ENCODE data around the gene WNT7A. TPM values are rescaled to one million over a fixed set of nuclear protein-coding genes. Genes with fewer than 3 reads are reported as not detected.

WNT7A gene
- total and polyA plus RNA-seq, 9 donors, result under 0.01 to 1.0 (median 0.07) TPM; not detected in 4

GRCh38 chr3:13884851-13885703, 5.2 kb upstream of the WNT7A start:
- Histone ChIP-seq H3K36me3 (ENCODE audit: control insufficient read depth, insufficient read depth, low read length) (no peaks in the 10 kb centered on the region), H3K27me3 (ENCODE audit: control insufficient read depth, insufficient read depth, low read length) (peaks cover 63% of the 10 kb centered on the region), H3K27ac (ENCODE audit: low read length) (no peak overlapping the region), H3K4me3 (ENCODE audit: low read length) (no peak overlapping the region), H3K4me1 (ENCODE audit: control insufficient read depth, insufficient read depth, low read length) (peaks cover 5% of the 10 kb centered on the region), H3K9me3 (replicated peaks; ENCODE audit: control insufficient read depth, low read depth, low read length) (no peaks in the 10 kb centered on the region)
- no peak for DNase-seq
- WGBS (ENCODE audit: insufficient coverage), result 17% methylated on average over 1 of the region's 7 CpGs

DNA sequence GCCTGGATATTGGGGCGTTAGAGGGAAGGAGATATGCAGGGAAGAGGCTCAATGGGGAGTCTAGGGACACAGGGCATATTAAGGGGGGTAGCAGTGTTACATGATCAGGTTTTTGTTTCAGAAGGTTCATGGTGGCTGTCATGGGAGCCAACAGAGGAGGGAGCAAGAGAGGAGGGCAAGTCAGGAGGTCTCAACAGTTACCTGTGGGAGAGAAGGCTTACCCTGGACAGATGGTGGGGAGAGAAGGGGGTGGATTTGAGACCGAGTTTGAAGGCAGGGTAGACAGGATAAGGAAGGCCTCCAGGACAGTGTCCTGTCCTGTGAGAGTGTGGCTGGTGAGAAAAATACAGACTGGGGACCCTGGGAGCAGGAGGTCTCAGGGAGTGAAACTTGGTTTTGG, 3.8 kb upstream of the WNT7A start:
- no peaks in the 10 kb centered on the region for H3K9me3 ChIP-seq (replicated peaks; ENCODE audit: control insufficient read depth, low read depth, low read length)
- H3K4me1 ChIP-seq (ENCODE audit: control insufficient read depth, insufficient read depth, low read length), result peaks cover 8% of the 10 kb centered on the region
- no peak for DNase-seq
- H3K27ac ChIP-seq (ENCODE audit: low read length), result no peak overlapping the region
- 34% methylated on average over 2 of the region's 2 CpGs for WGBS (ENCODE audit: insufficient coverage)
- H3K27me3 ChIP-seq (ENCODE audit: control insufficient read depth, insufficient read depth, low read length), result peaks cover 72% of the 10 kb centered on the region
- no peaks in the 10 kb centered on the region for H3K36me3 ChIP-seq (ENCODE audit: control insufficient read depth, insufficient read depth, low read length)
- H3K4me3 ChIP-seq (ENCODE audit: low read length), result no peak overlapping the region

GRCh38 chr3:13882876-13883275, 3.0 kb upstream of the WNT7A start:
- Histone ChIP-seq H3K27me3 (ENCODE audit: control insufficient read depth, insufficient read depth, low read length) (peaks cover 76% of the 10 kb centered on the region), H3K4me1 (ENCODE audit: control insufficient read depth, insufficient read depth, low read length) (peaks cover 15% of the 10 kb centered on the region), H3K9me3 (replicated peaks; ENCODE audit: control insufficient read depth, low read depth, low read length) (no peaks in the 10 kb centered on the region), H3K4me3 (ENCODE audit: low read length) (no peak overlapping the region), H3K27ac (ENCODE audit: low read length) (no peak overlapping the region), H3K36me3 (ENCODE audit: control insufficient read depth, insufficient read depth, low read length) (no peaks in the 10 kb centered on the region)
- WGBS (ENCODE audit: insufficient coverage), result 80% methylated on average over 1 of the region's 3 CpGs
- DNase-seq, result no peak

GRCh38 chr3:13881536-13882410, 1.9 kb upstream of the WNT7A start:
- Histone ChIP-seq H3K27me3 (ENCODE audit: control insufficient read depth, insufficient read depth, low read length) (peaks cover 81% of the 10 kb centered on the region), H3K4me1 (ENCODE audit: control insufficient read depth, insufficient read depth, low read length) (peaks cover 15% of the 10 kb centered on the region), H3K36me3 (ENCODE audit: control insufficient read depth, insufficient read depth, low read length) (no peaks in the 10 kb centered on the region), H3K27ac (ENCODE audit: low read length) (no peak overlapping the region), H3K9me3 (replicated peaks; ENCODE audit: control insufficient read depth, low read depth, low read length) (no peaks in the 10 kb centered on the region), H3K4me3 (ENCODE audit: low read length) (no peak overlapping the region)
- no peak for DNase-seq
- WGBS (ENCODE audit: insufficient coverage), result 69% methylated on average over 7 of the region's 7 CpGs

GRCh38 chr3:13880811-13881156, 913 bp upstream of the WNT7A start:
- Histone ChIP-seq H3K36me3 (ENCODE audit: control insufficient read depth, insufficient read depth, low read length) (no peaks in the 10 kb centered on the region), H3K27ac (ENCODE audit: low read length) (no peak overlapping the region), H3K4me3 (ENCODE audit: low read length) (no peak overlapping the region), H3K27me3 (ENCODE audit: control insufficient read depth, insufficient read depth, low read length) (peaks cover 88% of the 10 kb centered on the region), H3K9me3 (replicated peaks; ENCODE audit: control insufficient read depth, low read depth, low read length) (no peaks in the 10 kb centered on the region), H3K4me1 (ENCODE audit: control insufficient read depth, insufficient read depth, low read length) (peaks cover 15% of the 10 kb centered on the region)
- no peak for DNase-seq
- 5% methylated on average over 15 of the region's 15 CpGs for WGBS (ENCODE audit: insufficient coverage)

DNA sequence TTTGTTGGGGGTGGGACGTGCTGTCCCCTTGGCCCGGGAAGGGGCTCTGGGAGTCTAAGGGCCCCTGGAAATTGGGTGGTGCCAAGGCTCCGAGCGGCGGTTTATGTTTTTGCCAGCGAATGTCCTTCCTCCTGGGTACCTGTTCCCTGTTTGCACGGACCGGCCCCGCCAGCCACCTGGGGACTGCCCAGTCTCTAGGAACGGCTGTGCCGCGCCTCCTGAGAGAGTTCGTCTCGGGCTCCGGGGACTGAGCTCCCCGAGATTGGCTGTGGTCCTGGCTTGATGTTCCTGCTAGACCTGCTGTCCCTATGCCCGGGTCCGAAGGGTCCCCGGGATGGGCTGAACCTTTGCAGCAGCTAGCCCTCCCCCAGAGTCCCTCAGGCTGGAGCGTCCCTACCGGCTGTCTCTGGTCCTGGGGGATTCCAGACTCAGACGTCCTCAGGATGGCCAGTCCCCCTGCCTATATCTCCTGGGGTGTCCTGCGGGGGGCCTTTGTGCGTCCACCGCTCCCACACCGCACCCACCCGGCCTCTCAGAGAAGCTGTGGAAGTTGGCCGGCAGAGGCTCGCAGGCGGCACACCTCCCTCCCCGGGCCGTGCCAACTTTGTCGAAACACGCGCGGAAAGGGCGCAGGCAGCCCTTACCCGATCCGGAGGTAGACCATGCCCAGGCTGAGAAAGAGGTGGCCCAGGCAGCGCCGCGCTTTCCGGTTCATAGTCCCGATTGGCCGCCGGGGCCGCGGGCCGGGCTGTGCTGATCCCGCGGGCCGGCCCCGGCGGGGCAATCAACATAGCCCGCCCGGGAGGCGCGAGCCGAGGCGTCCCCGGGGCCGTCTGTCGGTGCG, 547 bp downstream of the WNT7A start:
- DNase-seq, result no peak

DNA sequence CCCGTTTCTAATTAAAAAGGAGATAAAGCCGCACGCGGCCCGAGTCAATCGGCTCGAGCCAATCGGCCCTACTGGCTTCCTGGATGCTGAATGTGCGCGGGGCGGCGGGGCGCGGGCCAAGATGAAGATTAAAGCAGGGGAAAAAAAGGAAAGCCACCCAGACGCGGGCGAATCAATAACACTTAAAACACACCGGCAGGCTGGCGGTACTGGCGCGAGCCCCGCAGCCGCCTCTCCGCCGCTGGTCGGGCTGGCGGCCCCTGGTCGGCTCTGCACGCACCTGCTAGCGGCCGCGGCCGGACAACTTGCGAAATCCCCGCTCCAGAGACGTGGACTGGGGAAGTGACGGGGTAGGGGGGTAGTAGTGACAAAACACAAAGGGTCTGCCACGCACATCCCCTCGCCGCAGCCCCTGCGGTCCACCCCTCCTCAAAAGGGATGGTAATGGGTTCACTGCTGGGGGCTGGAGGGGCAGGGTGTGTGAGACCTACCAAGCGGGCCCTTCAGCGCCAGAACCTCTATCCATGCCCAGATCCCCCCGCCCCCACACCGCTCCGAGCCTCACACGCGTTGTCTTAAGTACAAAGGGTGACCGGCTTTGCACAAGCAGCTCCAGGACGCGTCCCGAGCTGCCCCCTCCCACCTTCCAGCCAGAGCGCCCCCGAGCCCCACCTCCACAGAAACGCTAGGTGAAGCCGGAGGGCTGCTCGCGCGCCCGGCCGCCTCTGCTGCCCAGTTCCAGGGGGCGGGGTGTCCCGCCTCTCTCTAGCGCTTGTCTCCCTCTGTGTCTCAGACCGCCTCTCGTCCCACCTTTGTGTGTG, 1.4 kb downstream of the WNT7A start:
- Histone ChIP-seq H3K9me3 (replicated peaks; ENCODE audit: control insufficient read depth, low read depth, low read length) (no peaks in the 10 kb centered on the region), H3K27ac (ENCODE audit: low read length) (no peak overlapping the region), H3K27me3 (ENCODE audit: control insufficient read depth, insufficient read depth, low read length) (peaks cover 92% of the 10 kb centered on the region), H3K4me3 (ENCODE audit: low read length) (no peak overlapping the region), H3K4me1 (ENCODE audit: control insufficient read depth, insufficient read depth, low read length) (peaks cover 15% of the 10 kb centered on the region), H3K36me3 (ENCODE audit: control insufficient read depth, insufficient read depth, low read length) (no peaks in the 10 kb centered on the region)
- WGBS (ENCODE audit: insufficient coverage), result under 1% methylated on average over 54 of the region's 66 CpGs
- DNase-seq, result no peak

More for the DNA sequence above, 547 bp downstream of the WNT7A start:
- peaks cover 15% of the 10 kb centered on the region for H3K4me1 ChIP-seq (ENCODE audit: control insufficient read depth, insufficient read depth, low read length)
- peaks cover 90% of the 10 kb centered on the region for H3K27me3 ChIP-seq (ENCODE audit: control insufficient read depth, insufficient read depth, low read length)
- no peaks in the 10 kb centered on the region for H3K9me3 ChIP-seq (replicated peaks; ENCODE audit: control insufficient read depth, low read depth, low read length)
- no peak overlapping the region for H3K27ac ChIP-seq (ENCODE audit: low read length)
- under 1% methylated on average over 64 of the region's 64 CpGs for WGBS (ENCODE audit: insufficient coverage)
- H3K36me3 ChIP-seq (ENCODE audit: control insufficient read depth, insufficient read depth, low read length), result no peaks in the 10 kb centered on the region
- H3K4me3 ChIP-seq (ENCODE audit: low read length), result no peak overlapping the region

- Histone ChIP-seq H3K27me3 (ENCODE audit: control insufficient read depth, insufficient read depth, low read length) (peaks cover 89% of the 10 kb centered on the region), H3K27ac (ENCODE audit: low read length) (no peak overlapping the region), H3K36me3 (ENCODE audit: control insufficient read depth, insufficient read depth, low read length) (no peaks in the 10 kb centered on the region), H3K9me3 (replicated peaks; ENCODE audit: control insufficient read depth, low read depth, low read length) (no peaks in the 10 kb centered on the region), H3K4me1 (ENCODE audit: control insufficient read depth, insufficient read depth, low read length) (peaks cover 15% of the 10 kb centered on the region), H3K4me3 (ENCODE audit: low read length) (no peak overlapping the region)
- DNase-seq, result no peak
- WGBS (ENCODE audit: insufficient coverage), result 14% methylated on average over 9 of the region's 25 CpGs
These were observed 2.0 kb downstream of the WNT7A start for GRCh38 chr3:13877911-13878280.

GRCh38 chr3:13876451-13877100, 3.3 kb downstream of the WNT7A start:
- H3K9me3 ChIP-seq (replicated peaks; ENCODE audit: control insufficient read depth, low read depth, low read length), result no peaks in the 10 kb centered on the region
- DNase-seq, result no peak
- H3K4me3 ChIP-seq (ENCODE audit: low read length), result no peak overlapping the region
- 64% methylated on average over 5 of the region's 6 CpGs for WGBS (ENCODE audit: insufficient coverage)
- no peak overlapping the region for H3K27ac ChIP-seq (ENCODE audit: low read length)
- peaks cover 15% of the 10 kb centered on the region for H3K4me1 ChIP-seq (ENCODE audit: control insufficient read depth, insufficient read depth, low read length)
- no peaks in the 10 kb centered on the region for H3K36me3 ChIP-seq (ENCODE audit: control insufficient read depth, insufficient read depth, low read length)
- peaks cover 85% of the 10 kb centered on the region for H3K27me3 ChIP-seq (ENCODE audit: control insufficient read depth, insufficient read depth, low read length)
